HepG2 (cell line): ENCODE results near the gene SUSD3. TPM values are rescaled to one million over a fixed set of nuclear protein-coding genes. Genes with fewer than 3 reads are reported as not detected.
A peak's percentile ranks its signal among the peaks of the same experiment; 100 is the strongest.

Source experiments
- ATAC-seq: fragments of 200-7000 bp; cut with Tn5 transposase; 3 replicates; pipeline ENCODE4 v1.9.1; 2020; ENCODE audit warnings: mild to moderate bottlenecking, moderate library complexity
- BruUV-seq: library from RNA; stranded (reverse); fragments of 400-500 nt; replicated peaks from 2 replicates; lab custom pipeline; 2021; lab: Mats Ljungman, UMichigan
- CTCF ChIA-PET: fragments of 300-600 bp; formaldehyde crosslinking; extraction: SDS; loops from one replicate; lab custom pipeline; 2021; ENCODE audit warnings: low total read pairs, inconsistent platforms, low intra/inter-chr PET ratio; lab: Yijun Ruan, JAX
- POLR2A ChIA-PET: fragments of 350-600 bp; sonication (Branson Sonifier 250); formaldehyde crosslinking; loops from one replicate; lab custom pipeline; 2020; ENCODE audit warnings: antibody characterized with exemption, inconsistent platforms; lab: Yijun Ruan, JAX
- DNase-seq: peaks from one replicate; pipeline ENCODE4 v3.0.0-alpha.2; 2015; ENCODE audit warnings: low spot score
- FAIRE-seq: peaks from 3 replicates; lab custom pipeline; 2011; peaks lifted over from hg19 to GRCh38; lab: Jason Lieb, UNC
- H2AFZ ChIP-seq: one replicate; pipeline ENCODE4 v1.6.1; 2011; ENCODE audit warnings: low read length, inconsistent platforms
- H3K27ac ChIP-seq: fragments of 300-600 bp; 3 replicates; pipeline ENCODE4 v1.8.0; 2011; ENCODE audit warnings: mixed run types, mild to moderate bottlenecking, mixed read lengths, low read length, inconsistent platforms; ENCODE audit not compliant: insufficient read depth; ENCODE audit errors: extremely low read length
- H3K27me3 ChIP-seq, 2 experiments: fragments of 200-600 bp in 1 of 2; 2 replicates in 1 of 2; 3 replicates in 1 of 2; pipeline versions ENCODE4 v1.6.0 to v1.8.0; 2011; ENCODE audit warnings: low read length in 2 of 2, mild to moderate bottlenecking in 2 of 2, moderate library complexity in 2 of 2, inconsistent platforms in 1 of 2; ENCODE audit not compliant: insufficient read depth in 2 of 2, control insufficient read depth in 1 of 2
- H3K36me3 ChIP-seq, 2 experiments: fragments of 200-600 bp in 1 of 2; replicated peaks in 1 of 2; 2 replicates in 1 of 2; 3 replicates in 1 of 2; pipeline versions ENCODE4 v1.5.1 to v1.8.0; 2011; ENCODE audit warnings: low read length in 2 of 2, inconsistent platforms in 1 of 2; ENCODE audit not compliant: insufficient read depth in 2 of 2, control insufficient read depth in 1 of 2
- H3K4me1 ChIP-seq: 2 replicates; pipeline ENCODE4 v1.5.1; 2012; ENCODE audit warnings: low read length, inconsistent platforms; ENCODE audit not compliant: insufficient read depth
- H3K4me2 ChIP-seq: 2 replicates; pipeline ENCODE4 v1.6.0; 2011; ENCODE audit warnings: low read depth, low read length, inconsistent platforms
- H3K4me3 ChIP-seq, 3 experiments: fragments of 200-600 bp in 1 of 3; sonication (generic), shearing (Covaris generic) in 1 of 3; replicated peaks in 1 of 3; 2 replicates each; pipeline ENCODE4 v1.5.1; 2011 to 2016; ENCODE audit warnings: low read length in 3 of 3, inconsistent platforms in 2 of 3, low read depth in 2 of 3, mild to moderate bottlenecking in 2 of 3, control low read depth in 1 of 3, mixed read lengths in 1 of 3; ENCODE audit not compliant: insufficient read depth in 1 of 3
- H3K79me2 ChIP-seq: one replicate; pipeline ENCODE4 v1.6.1; 2011; ENCODE audit warnings: low read length, inconsistent platforms; ENCODE audit not compliant: insufficient read depth
- H3K9ac ChIP-seq: 2 replicates; pipeline ENCODE4 v1.6.0; 2011; ENCODE audit warnings: mild to moderate bottlenecking, low read depth, low read length, inconsistent platforms; ENCODE audit not compliant: insufficient read depth
- H3K9me3 ChIP-seq: 2 replicates; pipeline ENCODE4 v1.5.1; 2012; ENCODE audit warnings: mild to moderate bottlenecking, low read length
- H4K20me1 ChIP-seq: 2 replicates; pipeline ENCODE4 v1.6.0; 2011; ENCODE audit warnings: inconsistent platforms, mild to moderate bottlenecking, low read length, moderate library complexity; ENCODE audit not compliant: insufficient read depth
- BCL6 ChIP-seq: IDR thresholded peaks from 2 replicates; pipeline ENCODE4 v1.6.1; 2016; ENCODE audit warnings: missing genetic modification reagents, missing compliant biosample characterization
- ETV6 ChIP-seq: sonication (generic); formaldehyde crosslinking; conservative IDR thresholded peaks from 2 replicates; pipeline ENCODE4 v1.4.0; 2020; ENCODE audit warnings: missing genetic modification reagents
- PHF5A ChIP-seq: IDR thresholded peaks from one replicate; pipeline ENCODE4 v1.6.1; 2018; ENCODE audit warnings: low read depth, missing genetic modification reagents; ENCODE audit not compliant: unreplicated experiment
- SP2 ChIP-seq: sonication (generic); formaldehyde crosslinking; IDR thresholded peaks from 2 replicates; pipeline ENCODE4 v1.5.1; 2020; ENCODE audit warnings: mild to moderate bottlenecking, missing genetic modification reagents
- THAP9 ChIP-seq: sonication (generic); formaldehyde crosslinking; IDR thresholded peaks from 2 replicates; pipeline ENCODE4; 2020; ENCODE audit warnings: missing genetic modification reagents, mild to moderate bottlenecking, borderline replicate concordance
- ZFAT ChIP-seq: sonication (generic); formaldehyde crosslinking; conservative IDR thresholded peaks from 2 replicates; pipeline ENCODE4 v1.8.1; 2023; ENCODE audit warnings: missing genetic modification reagents, inconsistent platforms
- ZNF362 ChIP-seq: sonication (generic); formaldehyde crosslinking; IDR thresholded peaks from 2 replicates; pipeline ENCODE4 v1.4.0; 2020; ENCODE audit warnings: missing genetic modification reagents, mild to moderate bottlenecking, borderline replicate concordance
- ZNF547 ChIP-seq: sonication (generic); formaldehyde crosslinking; IDR thresholded peaks from 2 replicates; pipeline ENCODE4 v1.5.1; 2020; ENCODE audit warnings: mild to moderate bottlenecking, missing genetic modification reagents
- ZNF605 ChIP-seq: sonication (generic); formaldehyde crosslinking; IDR thresholded peaks from 2 replicates; pipeline ENCODE4 v1.8.0; 2022; ENCODE audit warnings: mild to moderate bottlenecking, missing genetic modification reagents
- WGBS: methylation state at CpG from one replicate; pipeline ENCODE4 v1.1.6; 2017; ENCODE audit warnings: low lambda C conversion rate; 5-methylcytosine and 5-hydroxymethylcytosine counted together
- in situ Hi-C: cut with HindIII; loops from 2 replicates; pipeline ENCODE4 v1.10.0; 2017; ENCODE audit warnings: low pct_unique_long_range_greater_than_20kb; ENCODE audit not compliant: extremely low pct_ligation_motif_present
- intact Hi-C: fragments of 100-400 bp; cut with micrococcal nuclease; formaldehyde crosslinking; loops from one replicate; pipeline ENCODE4 v1.10.0; 2022; ENCODE audit not compliant: unreplicated experiment
- polyA plus RNA-seq, 8 experiments: library from polyadenylated mRNA; depleted of rRNA in 3 of 8; stranded (reverse) in 7 of 8; unstranded in 1 of 8; fragments of >200 nt; fragmentation: Illumina TruSeq in 4 of 8; extraction: Trizol in 4 of 8; gene quantifications; 2 replicates each; pipeline versions ENCODE4 v1.2.1 to v1.2.3, GENCODE V29; 2011 to 2016; ENCODE audit warnings: low read depth in 4 of 8, missing spikeins in 1 of 8, mixed read lengths in 1 of 8; ENCODE audit not compliant: insufficient read depth in 1 of 8
- total RNA-seq, 5 experiments: library from RNA; depleted of rRNA; stranded (reverse); fragments of >200 nt; fragmentation: Illumina TruSeq; extraction: Trizol; gene quantifications; 2 replicates each; pipeline ENCODE4 v1.2.3, GENCODE V29; 2016; ENCODE audit warnings: low read depth in 1 of 5

Gene SUSD3
- total and polyA plus RNA-seq, 2 of the 13 experiments (the other 11 are each of a cell fraction or from before 2014, with no cell fraction given), result 7.0 to 9.1 TPM

- FAIRE-seq (no peak), ATAC-seq (no peak), DNase-seq (no peak)
- intact Hi-C loops (no loop called here), in situ Hi-C loops (no loop called here)
- peaks cover 3 to 36% of the 10 kb centered on the region in 2 experiments; a peak in 3 of 5 replicates for H3K27me3 ChIP-seq
- peaks cover 46% of the 10 kb centered on the region for H3K4me1 ChIP-seq
- H3K36me3 ChIP-seq, result no peaks in the 10 kb centered on the region
- no TSS peak for BruUV-seq
- no peak overlapping the region for H2AFZ ChIP-seq
- H3K9me3 ChIP-seq, result no peaks in the 10 kb centered on the region
- no peak for TF ChIP-seq PHF5A (CRISPR knock-in tag)
- TF ChIP-seq ZNF605 (CRISPR knock-in tag), result no peak
- no peak for TF ChIP-seq ZNF547 (CRISPR knock-in tag)
- no peak for TF ChIP-seq ZFAT (CRISPR knock-in tag)
- no peak overlapping the region for H3K27ac ChIP-seq
- no peak overlapping the region for H3K4me3 ChIP-seq
- H3K4me2 ChIP-seq, result no peak overlapping the region
- WGBS, result 58% methylated on average over 4 of the region's 4 CpGs
- H4K20me1 ChIP-seq, result no peaks in the 10 kb centered on the region
- no peak overlapping the region for H3K9ac ChIP-seq
- ChIA-PET CTCF (no interaction called here), POLR2A (no interaction called here)
- H3K79me2 ChIP-seq, result no peaks in the 10 kb centered on the region
Observed at GRCh38 chr9:93050231-93050630, 8.3 kb upstream of the SUSD3 start.

GRCh38 chr9:93051680-93052089, 6.8 kb upstream of the SUSD3 start:
- Histone ChIP-seq H3K4me2 (no peak overlapping the region), H4K20me1 (no peaks in the 10 kb centered on the region), H3K79me2 (no peaks in the 10 kb centered on the region), H3K36me3 (no peaks in the 10 kb centered on the region), H3K27ac (no peak overlapping the region), H2AFZ (no peak overlapping the region), H3K4me1 (peaks cover 51% of the 10 kb centered on the region), H3K27me3 (peaks cover 7 to 42% of the 10 kb centered on the region in 2 experiments; a peak in 3 of 5 replicates), H3K9me3 (no peaks in the 10 kb centered on the region), H3K4me3 (no peak overlapping the region), H3K9ac (no peak overlapping the region)
- no peak for FAIRE-seq
- POLR2A ChIA-PET, result no interaction called here
- in situ Hi-C loops, result no loop called here
- intact Hi-C loops, result no loop called here
- peak; percentile 55 for ATAC-seq
- TF ChIP-seq BCL6 (peak; percentile 48; the same call in 1 of the 2 replicates), ZNF362 (no peak), ETV6 (CRISPR knock-in tag) (no peak), SP2 (CRISPR knock-in tag) (no peak), THAP9 (CRISPR knock-in tag) (no peak)
- BruUV-seq, result no TSS peak
- CTCF ChIA-PET, result no interaction called here
- DNase-seq, result no peak
- 0% methylated on average over 1 of the region's 6 CpGs for WGBS
